Aorta (tissue), 5 donors: Measurements from ENCODE around the gene SPPL2B. TPM values are rescaled to one million over a fixed set of nuclear protein-coding genes. Genes with fewer than 3 reads are reported as not detected.

Experiments used
- ATAC-seq: fragments of 200-7000 bp; cut with Tn5 transposase; one replicate; pipeline ENCODE4 v1.9.1; 2022; ENCODE audit warnings: moderate library complexity; ENCODE audit not compliant: low FRiP score
- DNase-seq, 2 donors: peaks; one replicate each; pipeline ENCODE4 v3.0.0-alpha.2; 2020
- H3K27ac ChIP-seq, 2 donors: one replicate each; pipeline ENCODE4 v1.5.1; 2013; ENCODE audit warnings: low read length in 2 of 2, mild to moderate bottlenecking in 2 of 2, moderate library complexity in 2 of 2, control low read depth in 1 of 2, inconsistent platforms in 1 of 2, low read depth in 1 of 2
- H3K27me3 ChIP-seq, 2 donors: one replicate each; pipeline ENCODE4 v1.6.1; 2013; ENCODE audit warnings: control low read depth in 1 of 2, low read length in 1 of 2, mild to moderate bottlenecking in 1 of 2, moderate library complexity in 1 of 2; ENCODE audit not compliant: insufficient read depth in 2 of 2, control insufficient read depth in 1 of 2
- H3K36me3 ChIP-seq, 2 donors: one replicate each; pipeline ENCODE4 v1.6.1; 2013; ENCODE audit warnings: control low read depth in 1 of 2, low read length in 1 of 2, mild to moderate bottlenecking in 1 of 2; ENCODE audit not compliant: insufficient read depth in 2 of 2, control insufficient read depth in 1 of 2
- H3K4me1 ChIP-seq, 2 donors: one replicate each; pipeline ENCODE4 v1.6.1; 2013; ENCODE audit warnings: low read length in 2 of 2, control low read depth in 1 of 2, mild to moderate bottlenecking in 1 of 2, moderate library complexity in 1 of 2; ENCODE audit not compliant: insufficient read depth in 2 of 2, control insufficient read depth in 1 of 2
- H3K4me3 ChIP-seq, 2 donors: one replicate each; pipeline ENCODE4 v1.5.1; 2013; ENCODE audit warnings: low read length in 2 of 2, control low read depth in 1 of 2, mild to moderate bottlenecking in 1 of 2
- H3K9me3 ChIP-seq: one replicate; pipeline ENCODE4 v1.6.1; 2013; ENCODE audit warnings: mild to moderate bottlenecking, low read length; ENCODE audit not compliant: control insufficient read depth
- WGBS, 2 donors: extraction: QIAGEN DNeasy Blood & Tissue Kit; methylation state at CpG; one replicate each; pipeline ENCODE4 v1.1.7; 2013; 5-methylcytosine and 5-hydroxymethylcytosine counted together
- intact Hi-C, 2 donors: fragments of 100-400 bp; cut with DNase I; formaldehyde crosslinking; loops; one replicate each; pipeline versions ENCODE4 v1.14.2 to v1.15.0; 2022
- polyA plus RNA-seq, 2 donors: library from polyadenylated mRNA; stranded (reverse); fragments of 200-250 nt; gene quantifications; one replicate each; pipeline ENCODE4 v1.2.3, GENCODE V29; 2013
- total RNA-seq, 2 donors: library from RNA; stranded (reverse); fragmentation: NEBNext Ultra II Directional; extraction: Animal tissue kit (Norgen Biotek cat#: 25700); gene quantifications; one replicate each; pipeline ENCODE4 v1.2.1, GENCODE V29; 2021
- donor health status: healthy with polysubstance abuse.
- donor health status: Bipolar disorder and iron deficiency.
- donor health status: DM: no; HTN: no; CAD: no.
- donor health status: DM: no; HTN: no; CAD: no.
- donor health status: DM: yes; HTN: yes; CAD: no.

Gene SPPL2B
- total and polyA plus RNA-seq, 4 donors, result 13.3 to 78.1 (median 39.2) TPM

GRCh38 chr19:2338055-2338615, 9.7 kb downstream of the SPPL2B start:
- H3K27ac ChIP-seq, result no peak overlapping the region
- H3K9me3 ChIP-seq, result no peaks in the 10 kb centered on the region
- DNase-seq (no peak), ATAC-seq (no peak)
- H3K4me1 ChIP-seq, result no peaks in the 10 kb centered on the region
- intact Hi-C loops, result no loop called here
- no peaks in the 10 kb centered on the region for H3K36me3 ChIP-seq
- no peak overlapping the region for H3K4me3 ChIP-seq
- 94 to 95% methylated on average over 21 of the region's 21 CpGs for WGBS, 2 donors
- H3K27me3 ChIP-seq, result no peaks in the 10 kb centered on the region

- no peaks in the 10 kb centered on the region for H3K9me3 ChIP-seq
- no peaks in the 10 kb centered on the region for H3K4me1 ChIP-seq
- WGBS, 2 donors, result 95% methylated on average over 52 to 54 of the region's 54 CpGs
- intact Hi-C loops, result no loop called here
- H3K36me3 ChIP-seq, result no peaks in the 10 kb centered on the region
- no peak overlapping the region for H3K4me3 ChIP-seq
- DNase-seq (no peak), ATAC-seq (no peak)
- H3K27ac ChIP-seq, result no peak overlapping the region
- no peaks in the 10 kb centered on the region for H3K27me3 ChIP-seq
Measured at GRCh38 chr19:2338751-2339643, 10.5 kb downstream of the SPPL2B start.

- Histone ChIP-seq H3K4me3 (no peak overlapping the region), H3K9me3 (no peaks in the 10 kb centered on the region), H3K27me3 (no peaks in the 10 kb centered on the region), H3K36me3 (no peaks in the 10 kb centered on the region), H3K27ac (no peak overlapping the region), H3K4me1 (no peaks in the 10 kb centered on the region)
- 93 to 95% methylated on average over 48 to 52 of the region's 52 CpGs for WGBS, 2 donors
- intact Hi-C loops, result no loop called here
- ATAC-seq (no peak), DNase-seq (no peak)
Measured at GRCh38 chr19:2339644-2340310, 11.3 kb downstream of the SPPL2B start.

- Histone ChIP-seq H3K4me1 (no peaks in the 10 kb centered on the region), H3K36me3 (no peaks in the 10 kb centered on the region)
- WGBS, 2 donors, result 91 to 93% methylated on average over 38 of the region's 38 CpGs
Measured at GRCh38 chr19:2340496-2341243, 12.2 kb downstream of the SPPL2B start.

GRCh38 chr19:2341244-2341751, 12.8 kb downstream of the SPPL2B start:
- Histone ChIP-seq H3K27ac (no peak overlapping the region), H3K9me3 (no peaks in the 10 kb centered on the region), H3K27me3 (no peaks in the 10 kb centered on the region), H3K36me3 (no peaks in the 10 kb centered on the region), H3K4me1 (no peaks in the 10 kb centered on the region), H3K4me3 (no peak overlapping the region)
- 86 to 87% methylated on average over 20 to 24 of the region's 24 CpGs for WGBS, 2 donors
- DNase-seq, result no peak
- ATAC-seq, result no peak
- intact Hi-C loops, result no loop called here

More at GRCh38 chr19:2340496-2341243, 12.2 kb downstream of the SPPL2B start:
- ATAC-seq (no peak), DNase-seq (no peak)
- Histone ChIP-seq H3K27me3 (no peaks in the 10 kb centered on the region), H3K9me3 (no peaks in the 10 kb centered on the region), H3K27ac (no peak overlapping the region), H3K4me3 (no peak overlapping the region)
- intact Hi-C loops, result no loop called here

GRCh38 chr19:2341982-2342381, 13.5 kb downstream of the SPPL2B start:
- intact Hi-C loops, result no loop called here
- no peaks in the 10 kb centered on the region for H3K36me3 ChIP-seq
- WGBS, 2 donors, result 87 to 89% methylated on average over 15 of the region's 15 CpGs

GRCh38 chr19:2342656-2343288, 14.3 kb downstream of the SPPL2B start:
- Histone ChIP-seq H3K27ac (no peak overlapping the region), H3K9me3 (no peaks in the 10 kb centered on the region), H3K27me3 (no peaks in the 10 kb centered on the region), H3K36me3 (no peaks in the 10 kb centered on the region), H3K4me3 (no peak overlapping the region), H3K4me1 (no peaks in the 10 kb centered on the region)
- ATAC-seq, result no peak
- DNase-seq, result no peak
- 93 to 95% methylated on average over 28 to 29 of the region's 29 CpGs for WGBS, 2 donors
- intact Hi-C loops, result no loop called here

More at GRCh38 chr19:2341982-2342381, 13.5 kb downstream of the SPPL2B start:
- ATAC-seq (no peak), DNase-seq (no peak)
- H3K27me3 ChIP-seq, result no peaks in the 10 kb centered on the region
- H3K9me3 ChIP-seq, result no peaks in the 10 kb centered on the region
- no peaks in the 10 kb centered on the region for H3K4me1 ChIP-seq
- no peak overlapping the region for H3K4me3 ChIP-seq
- H3K27ac ChIP-seq, result no peak overlapping the region
